Stimulated activated CD4-positive, alpha-beta T cell treated with anti-CD3 and anti-CD28 coated beads, TNF-alpha, amount 100 ng/mL, for 24 hours (primary cell): ENCODE results near the gene MIGA2.
"Not testable (repeated sequence)": the region's sequence is repeated elsewhere in the genome, so short reads cannot be mapped to it uniquely, and the experiment has no call there.

Experiments
- DNase-seq, 3 experiments: peaks; one replicate each; pipeline ENCODE4 v3.0.0-alpha.2; 2020; ENCODE audit warnings: low read depth in 3 of 3

MIGA2 gene

GRCh38 chr9:129101279-129101678 lies 64.9 kb downstream of the MIGA2 start:
- DNase-seq = no peak

- no peak for DNase-seq
These were observed 65.7 kb downstream of the MIGA2 start for GRCh38 chr9:129102095-129102525.

- peak in 1 of 3 experiments; percentile 12 for DNase-seq
These were observed 66.6 kb downstream of the MIGA2 start for GRCh38 chr9:129102791-129103594.

GRCh38 chr9:129103595-129103965 lies 67.2 kb downstream of the MIGA2 start:
- no peak for DNase-seq

GRCh38 chr9:129104051-129104450 lies 67.6 kb downstream of the MIGA2 start:
- no peak for DNase-seq

- no peak for DNase-seq
These were observed 69.7 kb downstream of the MIGA2 start for GRCh38 chr9:129105857-129106694.

- no peak for DNase-seq
These were observed 71.2 kb downstream of the MIGA2 start for GRCh38 chr9:129107651-129108050.

- no peak for DNase-seq
These were observed 71.8 kb downstream of the MIGA2 start for GRCh38 chr9:129108083-129108804.

- DNase-seq = no peak
These were observed 72.5 kb downstream of the MIGA2 start for GRCh38 chr9:129108805-129109536.

GRCh38 chr9:129109537-129109903 lies 73.1 kb downstream of the MIGA2 start:
- DNase-seq = no peak

GRCh38 chr9:129109952-129110739 lies 73.7 kb downstream of the MIGA2 start:
- DNase-seq = no peak

GRCh38 chr9:129110740-129111527 lies 74.5 kb downstream of the MIGA2 start, which contains the start of the genes CRAT and PTPA:
Gene CRAT, minus strand, starts transcription at chr9:129110793. Its CDS starts 284 bp downstream, at chr9:129110509.
Gene PTPA, plus strand, starts transcription at chr9:129111415. Its CDS starts 186 bp downstream, at chr9:129111601.
- peak; percentile 92 to 98 (median 94) for DNase-seq

- DNase-seq = peak in 1 of 3 experiments; percentile 33
These were observed 75.2 kb downstream of the MIGA2 start for GRCh38 chr9:129111528-129112151.

- not testable (repeated sequence) for DNase-seq
These were observed 76.1 kb downstream of the MIGA2 start for GRCh38 chr9:129112526-129112925.

- no peak for DNase-seq
These were observed 77.3 kb downstream of the MIGA2 start for GRCh38 chr9:129113645-129114304.

GRCh38 chr9:129118799-129119198 lies 82.4 kb downstream of the MIGA2 start:
- DNase-seq = no peak

- DNase-seq = no peak
These were observed 85.1 kb downstream of the MIGA2 start for GRCh38 chr9:129121483-129121882.
